ENCODE results near the gene EEF2K.

The EEF2K gene

DNA sequence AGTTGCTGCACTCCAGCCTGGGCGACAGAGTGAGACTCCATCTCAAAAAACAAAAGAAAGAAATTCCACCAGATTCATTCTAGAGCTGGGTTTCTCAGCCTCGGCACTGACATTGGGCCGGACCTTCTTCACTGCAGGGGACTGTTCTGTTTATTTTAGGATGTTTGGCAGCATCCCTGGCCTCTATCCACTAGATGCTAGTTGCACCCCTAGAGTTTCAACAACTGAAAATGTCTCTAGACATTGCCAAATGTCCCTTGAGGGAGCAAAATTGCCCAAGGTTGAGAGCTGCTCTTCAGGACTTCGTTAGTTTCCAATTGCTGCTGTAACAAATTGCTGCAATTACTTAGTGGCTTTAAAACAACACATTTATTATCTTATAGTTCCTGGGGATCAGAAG lies 7.2 kb downstream of the EEF2K start:
- peaks cover 72% of the 10 kb centered on the region for H3K79me2 ChIP-seq (ENCODE audit: insufficient read depth, low read length)

DNA sequence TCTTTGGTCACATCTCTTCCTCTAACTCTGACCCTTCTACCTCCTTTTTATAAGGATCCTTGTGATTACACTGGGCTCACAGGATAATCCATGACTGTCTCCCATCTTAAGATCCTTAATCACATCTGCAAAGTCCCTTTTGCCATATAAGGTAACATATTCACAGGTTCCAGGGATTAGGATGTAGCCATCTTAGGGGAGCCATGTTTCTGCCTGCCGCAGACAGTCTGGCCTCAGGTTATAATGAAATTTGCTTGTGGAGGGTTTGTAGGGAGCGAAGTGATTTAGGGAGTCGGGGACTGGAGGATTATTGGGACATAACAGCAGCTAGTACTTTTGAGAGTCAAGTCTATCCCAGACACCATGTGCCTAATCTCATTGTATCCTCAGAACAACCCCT lies 7.7 kb downstream of the EEF2K start:
- no peaks in the 10 kb centered on the region for H3K27me3 ChIP-seq (ENCODE audit: insufficient read depth, low read length, poor library complexity, severe bottlenecking)
- H4K20me1 ChIP-seq (ENCODE audit: insufficient read depth, low read length, poor library complexity, severe bottlenecking): peaks cover 7% of the 10 kb centered on the region
- H3F3A ChIP-seq (ENCODE audit: low read depth): no peaks in the 10 kb centered on the region; the same call in 1 of the 2 replicates
- H3K9ac ChIP-seq (ENCODE audit: low read depth, low read length, poor library complexity, severe bottlenecking): no peak overlapping the region
- H3K36me3 ChIP-seq (ENCODE audit: insufficient read depth, low read length): no peaks in the 10 kb centered on the region
- no peaks in the 10 kb centered on the region for H3K9me3 ChIP-seq (ENCODE audit: insufficient read depth, low read depth, low read length)
- H2AFZ ChIP-seq (ENCODE audit: low read length): no peak overlapping the region
- TF ChIP-seq, protein P1, sequence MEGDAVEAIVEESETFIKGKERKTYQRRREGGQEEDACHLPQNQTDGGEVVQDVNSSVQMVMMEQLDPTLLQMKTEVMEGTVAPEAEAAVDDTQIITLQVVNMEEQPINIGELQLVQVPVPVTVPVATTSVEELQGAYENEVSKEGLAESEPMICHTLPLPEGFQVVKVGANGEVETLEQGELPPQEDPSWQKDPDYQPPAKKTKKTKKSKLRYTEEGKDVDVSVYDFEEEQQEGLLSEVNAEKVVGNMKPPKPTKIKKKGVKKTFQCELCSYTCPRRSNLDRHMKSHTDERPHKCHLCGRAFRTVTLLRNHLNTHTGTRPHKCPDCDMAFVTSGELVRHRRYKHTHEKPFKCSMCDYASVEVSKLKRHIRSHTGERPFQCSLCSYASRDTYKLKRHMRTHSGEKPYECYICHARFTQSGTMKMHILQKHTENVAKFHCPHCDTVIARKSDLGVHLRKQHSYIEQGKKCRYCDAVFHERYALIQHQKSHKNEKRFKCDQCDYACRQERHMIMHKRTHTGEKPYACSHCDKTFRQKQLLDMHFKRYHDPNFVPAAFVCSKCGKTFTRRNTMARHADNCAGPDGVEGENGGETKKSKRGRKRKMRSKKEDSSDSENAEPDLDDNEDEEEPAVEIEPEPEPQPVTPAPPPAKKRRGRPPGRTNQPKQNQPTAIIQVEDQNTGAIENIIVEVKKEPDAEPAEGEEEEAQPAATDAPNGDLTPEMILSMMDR (conservative IDR thresholded peaks at IDR 0.05; ENCODE audit: low read length): no peak
- TF ChIP-seq EZH2phosphoT487 (IDR thresholded peaks at IDR 0.05; ENCODE audit: borderline replicate concordance): no peak
- peaks cover 34% of the 10 kb centered on the region for H3K4me1 ChIP-seq (ENCODE audit: insufficient read depth, low read length, poor library complexity, severe bottlenecking)
- H3K4me3 ChIP-seq (ENCODE audit: low read length, poor library complexity, severe bottlenecking): no peak overlapping the region
- peaks cover 72% of the 10 kb centered on the region for H3K79me2 ChIP-seq (ENCODE audit: insufficient read depth, low read length)
- H3K4me2 ChIP-seq (ENCODE audit: low read depth, low read length, poor library complexity, severe bottlenecking): no peak overlapping the region
- no peaks in the 10 kb centered on the region for H3K9me2 ChIP-seq (replicated peaks; ENCODE audit: low read depth, low read length)

More for the DNA sequence above, 7.2 kb downstream of the EEF2K start:
- H2AFZ ChIP-seq (ENCODE audit: low read length): no peak overlapping the region
- H4K20me1 ChIP-seq (ENCODE audit: insufficient read depth, low read length, poor library complexity, severe bottlenecking): peaks cover 7% of the 10 kb centered on the region
- H3F3A ChIP-seq (ENCODE audit: low read depth): no peaks in the 10 kb centered on the region; the same call in 1 of the 2 replicates
- no peaks in the 10 kb centered on the region for H3K36me3 ChIP-seq (ENCODE audit: insufficient read depth, low read length)
- H3K4me3 ChIP-seq (ENCODE audit: low read length, poor library complexity, severe bottlenecking): no peak overlapping the region
- no peak overlapping the region for H3K9ac ChIP-seq (ENCODE audit: low read depth, low read length, poor library complexity, severe bottlenecking)
- no peaks in the 10 kb centered on the region for H3K9me3 ChIP-seq (ENCODE audit: insufficient read depth, low read depth, low read length)
- no peak overlapping the region for H3K4me2 ChIP-seq (ENCODE audit: low read depth, low read length, poor library complexity, severe bottlenecking)
- no peaks in the 10 kb centered on the region for H3K9me2 ChIP-seq (replicated peaks; ENCODE audit: low read depth, low read length)
- H3K27me3 ChIP-seq (ENCODE audit: insufficient read depth, low read length, poor library complexity, severe bottlenecking): no peaks in the 10 kb centered on the region
- TF ChIP-seq, protein P1 (conservative IDR thresholded peaks at IDR 0.05; ENCODE audit: low read length): no peak
- TF ChIP-seq EZH2phosphoT487 (IDR thresholded peaks at IDR 0.05; ENCODE audit: borderline replicate concordance): no peak
- H3K4me1 ChIP-seq (ENCODE audit: insufficient read depth, low read length, poor library complexity, severe bottlenecking): peaks cover 40% of the 10 kb centered on the region

DNA sequence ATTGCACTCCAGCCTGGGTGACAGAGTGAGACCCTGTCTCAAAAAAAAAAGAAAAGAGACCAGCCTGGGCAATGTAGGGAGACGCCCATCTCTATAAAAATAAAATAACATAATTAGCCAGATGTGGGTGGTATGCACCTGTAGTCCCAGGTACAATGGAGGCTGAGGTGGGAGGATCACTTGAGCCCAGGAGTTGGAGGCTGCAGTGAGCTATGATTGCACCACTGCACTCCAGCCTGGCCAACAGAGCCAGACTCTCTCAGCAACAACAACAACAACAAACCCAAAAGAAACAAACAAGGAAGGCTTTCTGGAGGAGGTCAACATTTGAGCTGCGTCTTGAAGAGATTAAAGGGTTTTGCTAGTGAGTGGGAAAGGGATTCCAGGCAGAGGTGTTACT lies 8.3 kb downstream of the EEF2K start:
- Histone ChIP-seq H3K27me3 (ENCODE audit: insufficient read depth, low read length, poor library complexity, severe bottlenecking) (no peaks in the 10 kb centered on the region), H3K79me2 (ENCODE audit: insufficient read depth, low read length) (peaks cover 72% of the 10 kb centered on the region), H4K20me1 (ENCODE audit: insufficient read depth, low read length, poor library complexity, severe bottlenecking) (peaks cover 7% of the 10 kb centered on the region), H3K9me3 (ENCODE audit: insufficient read depth, low read depth, low read length) (no peaks in the 10 kb centered on the region), H3K4me1 (ENCODE audit: insufficient read depth, low read length, poor library complexity, severe bottlenecking) (peaks cover 31% of the 10 kb centered on the region), H3K4me3 (ENCODE audit: low read length, poor library complexity, severe bottlenecking) (no peak overlapping the region), H3K4me2 (ENCODE audit: low read depth, low read length, poor library complexity, severe bottlenecking) (no peak overlapping the region), H3K36me3 (ENCODE audit: insufficient read depth, low read length) (no peaks in the 10 kb centered on the region), H3K9me2 (replicated peaks; ENCODE audit: low read depth, low read length) (no peaks in the 10 kb centered on the region), H2AFZ (ENCODE audit: low read length) (no peak overlapping the region), H3F3A (ENCODE audit: low read depth) (no peaks in the 10 kb centered on the region; the same call in 1 of the 2 replicates), H3K9ac (ENCODE audit: low read depth, low read length, poor library complexity, severe bottlenecking) (no peak overlapping the region)
- TF ChIP-seq, protein P1 (conservative IDR thresholded peaks at IDR 0.05; ENCODE audit: low read length): no peak
- TF ChIP-seq EZH2phosphoT487 (IDR thresholded peaks at IDR 0.05; ENCODE audit: borderline replicate concordance): no peak
